CD4-positive, alpha-beta T cell treated with Interleukin-15 for 1 hour (primary cell): ENCODE results near the gene BTNL2.

ENCODE experiments used
- DNase-seq: peaks from one replicate; pipeline ENCODE4 v3.0.0-alpha.2; 2020

The BTNL2 gene

DNA sequence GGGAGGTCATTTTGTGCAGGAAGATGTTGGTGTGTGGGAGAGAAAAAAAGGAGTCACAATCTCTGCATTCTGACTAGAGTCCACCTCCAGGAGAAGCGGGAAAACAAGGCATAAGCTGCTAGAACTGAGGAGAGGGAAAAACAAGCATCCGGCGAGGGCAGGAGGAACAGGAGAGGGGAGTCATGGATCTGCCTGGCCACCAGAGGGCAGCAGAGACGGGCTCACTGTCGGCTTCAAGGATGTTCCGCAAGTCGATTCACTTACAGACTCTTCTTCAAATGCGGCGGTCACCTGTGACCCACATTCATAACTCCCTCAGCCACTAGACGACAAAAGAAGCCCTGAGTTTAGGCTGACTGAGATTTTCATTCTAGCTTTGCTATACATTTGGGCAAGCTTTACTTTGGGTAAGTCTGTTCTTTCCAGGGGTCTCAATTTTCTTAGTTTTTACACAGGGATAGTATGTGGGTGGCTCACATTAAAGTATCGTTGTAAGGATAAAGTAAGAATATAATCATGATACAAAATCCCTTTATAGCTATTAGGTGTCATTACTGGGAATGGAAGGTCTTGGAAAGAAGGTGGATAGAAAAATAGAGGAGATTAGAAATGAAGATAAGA, 6.6 kb upstream of the BTNL2 start:
- DNase-seq, result peak; percentile 79

DNA sequence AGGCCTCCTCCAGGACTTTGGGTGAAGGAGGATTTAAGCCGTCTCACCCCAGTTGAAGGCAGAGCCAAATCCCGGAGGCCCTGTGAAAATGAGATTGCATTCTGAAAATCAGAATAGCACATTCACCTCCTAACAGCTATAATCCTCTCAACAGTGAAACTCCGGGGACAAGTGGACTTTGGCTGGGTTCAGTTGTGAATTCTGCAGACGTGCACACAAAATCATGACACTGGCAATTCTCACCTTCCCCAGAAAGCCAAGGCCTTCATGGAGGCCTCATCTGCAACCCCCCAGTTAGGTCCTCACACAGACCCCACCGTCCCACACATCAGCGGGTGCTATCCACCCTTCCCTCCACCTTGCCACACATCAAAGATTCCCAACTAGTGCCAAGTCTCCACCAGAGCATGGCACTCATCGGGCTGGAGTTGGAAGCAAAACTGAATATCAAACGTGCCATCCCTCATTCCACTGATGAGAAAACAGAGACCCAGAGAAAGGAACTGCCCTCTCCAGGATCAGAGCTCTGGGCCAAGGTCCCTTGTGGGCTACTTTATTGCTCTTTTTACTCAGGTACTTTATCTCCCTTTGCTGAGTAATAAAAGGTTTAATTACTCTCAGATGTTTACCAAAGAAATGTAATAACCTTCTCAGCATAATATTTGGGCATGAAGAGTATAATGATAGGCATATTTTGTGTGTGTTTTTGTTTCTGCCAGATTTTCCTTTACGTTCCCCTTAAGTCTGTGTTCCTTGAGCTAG, 4.8 kb upstream of the BTNL2 start:
- no peak for DNase-seq

DNA sequence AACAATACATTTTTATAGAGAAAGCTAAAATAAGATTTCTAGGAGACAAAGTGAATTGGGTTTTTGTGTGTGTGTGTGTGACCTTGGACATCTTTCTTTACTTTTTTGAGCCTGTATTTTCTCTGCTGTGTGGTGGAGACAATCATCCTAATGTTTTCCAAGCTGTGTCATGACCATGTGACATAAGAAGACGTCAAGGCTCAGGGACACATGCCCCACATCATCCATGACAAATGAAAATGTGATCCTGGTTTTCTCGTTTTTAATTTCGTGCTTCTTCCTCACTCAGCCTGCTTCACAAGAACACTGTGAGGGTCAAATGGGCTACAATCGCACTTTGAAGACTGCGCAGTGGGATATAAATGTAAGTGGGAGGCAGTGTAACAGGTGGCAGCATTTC, 3.9 kb upstream of the BTNL2 start:
- DNase-seq, result no peak

DNA sequence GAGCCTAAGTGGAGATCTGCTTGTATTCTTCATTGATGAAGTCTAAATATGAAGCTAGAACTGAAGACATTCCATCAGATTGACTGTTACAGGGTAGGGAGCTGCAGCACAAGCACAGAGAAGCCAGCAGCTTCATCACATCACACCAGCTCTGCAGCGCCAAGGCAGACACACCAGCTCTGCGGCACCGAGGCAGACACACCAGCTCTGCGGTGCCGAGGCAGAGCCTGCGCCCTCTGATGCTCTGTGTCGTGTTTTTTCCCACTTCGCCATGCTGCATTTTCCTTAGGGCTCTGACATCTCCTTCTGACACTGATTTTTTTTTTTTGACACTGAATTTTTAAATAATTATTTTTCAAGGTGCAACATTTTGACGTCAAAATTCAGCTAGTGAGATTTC, 784 bp downstream of the BTNL2 start:
- no peak for DNase-seq

DNA sequence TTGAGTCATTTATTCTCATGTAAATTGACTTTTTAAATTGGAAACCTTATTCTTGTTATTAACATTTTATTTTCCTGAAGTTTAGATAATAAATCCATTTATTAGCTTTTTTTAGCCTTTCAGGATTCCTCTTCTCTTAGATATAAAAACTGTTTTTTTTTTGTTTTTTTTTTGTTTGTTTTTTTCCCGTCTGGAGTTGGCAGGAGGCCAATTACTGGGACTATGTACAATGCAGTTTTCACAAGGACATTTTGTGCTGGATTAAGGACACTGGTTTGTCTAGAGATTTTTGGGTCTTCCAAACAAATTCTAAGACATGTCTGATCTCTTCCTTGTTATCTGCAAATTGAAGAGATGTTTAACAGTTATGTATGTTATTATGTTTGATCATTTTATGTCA, 1.3 kb downstream of the BTNL2 start:
- no peak for DNase-seq

DNA sequence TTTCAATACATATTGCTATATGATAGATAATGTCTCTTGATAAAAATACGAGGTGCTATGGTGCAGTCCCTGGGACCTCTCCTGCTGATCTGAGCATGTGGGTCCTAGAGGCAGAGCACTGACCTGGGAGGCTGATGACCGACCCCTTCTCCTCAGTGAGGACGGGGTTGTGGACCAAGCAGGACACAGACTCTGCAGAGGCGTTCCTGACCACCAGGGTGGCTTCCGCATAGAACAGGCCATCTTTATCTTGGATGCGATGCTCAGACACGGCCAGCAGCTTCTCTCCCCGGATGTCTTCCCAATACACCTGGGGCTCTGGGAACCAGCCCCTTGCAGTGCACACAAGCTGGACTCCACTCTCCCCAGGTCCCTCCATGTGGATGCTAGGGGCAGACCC, 4.2 kb downstream of the BTNL2 start:
- no peak for DNase-seq

DNA sequence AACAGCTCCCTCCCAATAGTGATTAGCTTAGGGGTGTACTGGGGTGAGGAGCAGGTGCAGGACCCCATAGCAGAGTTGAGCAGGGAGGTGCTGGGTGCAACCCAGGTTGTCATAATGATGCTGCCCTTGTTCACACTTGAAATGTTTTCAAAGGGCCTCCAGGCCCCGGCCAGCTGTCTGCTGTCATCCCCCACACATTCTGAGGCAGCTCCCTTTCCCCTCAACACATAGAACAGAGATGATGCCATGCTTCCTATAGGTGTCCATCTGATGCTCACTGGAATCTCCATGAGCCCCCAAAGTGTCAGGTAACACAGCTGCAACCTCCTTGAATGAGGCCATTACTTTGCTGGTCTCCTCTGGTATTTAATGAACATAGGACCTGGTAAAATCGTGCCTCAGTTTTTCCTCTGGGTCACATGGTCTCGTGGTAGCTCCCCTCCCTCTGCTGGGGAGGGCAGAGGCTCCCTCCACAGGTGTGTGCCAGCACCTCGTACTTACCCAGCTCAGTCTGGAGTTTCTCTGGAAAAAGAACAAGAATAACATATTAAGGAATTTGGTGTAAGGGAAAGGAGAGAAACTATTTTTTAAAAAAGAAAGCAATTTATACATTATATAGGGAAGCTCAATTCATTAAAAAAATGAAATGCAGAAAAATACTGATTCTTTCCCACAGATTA, 5.6 kb downstream of the BTNL2 start:
- DNase-seq, result no peak

DNA sequence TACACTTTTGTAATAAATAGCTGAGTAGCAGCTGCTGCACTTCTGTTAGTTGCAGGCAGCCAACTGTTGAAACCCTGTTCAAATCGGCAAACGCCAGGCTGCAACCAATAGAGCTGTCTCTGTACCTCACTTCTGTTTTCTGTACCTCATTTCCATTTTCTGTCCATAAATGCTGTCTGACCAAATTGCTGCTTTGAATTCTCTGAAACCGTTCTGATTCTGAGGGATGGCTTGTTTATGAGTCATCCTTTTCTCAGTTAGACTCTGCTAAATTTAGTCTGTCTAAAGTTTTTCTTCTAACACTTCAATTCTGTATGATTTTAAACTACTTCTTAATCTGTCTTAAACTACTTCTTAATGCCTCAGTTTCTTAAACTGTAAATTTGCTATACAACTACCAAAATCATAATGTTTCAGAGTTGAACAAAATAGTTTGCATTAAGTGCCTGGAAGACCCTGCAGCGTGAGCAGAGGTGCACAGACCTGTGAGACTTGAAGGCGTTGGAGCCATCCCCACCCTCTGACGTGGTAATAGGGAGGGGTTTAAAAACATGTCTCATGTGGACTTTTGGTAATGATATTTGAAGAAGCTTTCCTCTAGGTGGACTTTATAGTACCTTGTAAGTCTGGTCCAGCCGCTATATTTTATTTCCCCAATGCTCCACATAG, 9.6 kb downstream of the BTNL2 start:
- DNase-seq, result no peak

DNA sequence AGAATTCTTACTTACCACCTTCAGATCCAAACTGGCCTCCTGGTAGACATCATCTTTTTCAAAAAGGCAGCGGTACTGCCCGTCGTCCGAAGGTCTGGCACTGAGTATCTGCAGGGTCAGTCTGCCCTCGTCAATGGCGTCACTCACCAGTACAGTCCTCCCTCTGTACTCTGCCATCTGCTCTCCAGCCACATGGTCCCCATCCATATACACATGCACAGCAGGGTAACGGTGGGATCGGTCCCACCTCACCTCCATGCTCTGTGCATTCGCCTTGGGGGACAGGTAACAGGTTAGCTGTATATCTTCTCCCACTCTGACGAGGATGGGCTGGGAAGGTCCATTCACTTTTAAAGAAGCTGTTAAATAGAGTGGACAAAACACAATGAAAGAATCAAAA, 11.0 kb downstream of the BTNL2 start:
- DNase-seq, result no peak

DNA sequence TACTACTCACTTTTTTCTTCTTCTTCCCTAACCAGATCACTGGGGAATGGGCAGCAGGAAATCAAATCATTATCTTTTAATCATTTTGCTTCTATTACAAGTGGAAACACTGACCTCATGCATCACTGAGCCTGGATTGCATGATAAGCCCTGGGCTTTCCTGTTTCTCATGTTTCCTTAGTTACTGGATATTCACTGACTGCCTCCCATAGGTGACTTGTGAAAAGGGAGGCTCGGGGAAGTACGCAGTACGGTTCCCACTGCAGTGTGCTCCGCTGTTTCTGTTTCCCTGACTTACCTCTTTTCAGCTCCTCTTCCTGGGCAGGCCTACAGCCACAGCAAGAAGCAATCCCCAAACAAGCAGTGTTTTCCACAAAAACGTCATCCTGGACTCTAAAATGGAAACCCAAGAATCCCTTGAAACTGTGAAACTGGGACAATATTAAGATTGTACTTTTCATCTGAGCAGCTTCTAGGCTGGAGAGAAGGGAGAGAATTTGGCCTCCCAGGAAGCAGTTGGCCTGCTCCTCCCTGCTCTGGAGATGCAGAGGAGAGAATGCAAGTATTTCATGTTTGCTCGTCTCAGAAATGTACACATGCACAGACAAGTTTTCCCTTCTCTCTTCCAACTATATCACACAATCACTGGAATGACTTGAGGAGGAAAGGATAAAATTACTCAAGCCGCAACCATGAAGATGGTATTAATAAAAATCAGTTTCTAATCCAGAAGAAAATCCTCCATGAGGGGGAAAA, 13.1 kb downstream of the BTNL2 start:
- no peak for DNase-seq

DNA sequence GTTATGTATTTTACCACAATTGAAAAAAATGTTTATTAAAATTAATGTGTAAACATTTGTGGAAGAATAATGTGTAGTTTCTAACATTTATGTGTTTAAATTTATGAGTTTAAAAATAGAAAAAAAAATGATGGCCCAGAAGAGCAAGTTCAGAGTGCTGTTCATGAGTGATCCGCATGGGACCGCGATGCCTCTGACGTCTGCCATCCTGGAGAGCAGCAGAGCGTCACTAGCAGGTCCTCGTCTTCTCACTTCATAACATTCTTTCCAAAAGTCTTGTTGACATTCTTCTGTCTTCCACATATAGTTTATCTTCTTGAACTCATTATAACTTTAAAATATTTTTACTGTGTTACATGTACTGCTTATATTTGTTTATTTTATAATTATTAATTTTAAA, 15.5 kb downstream of the BTNL2 start:
- DNase-seq, result no peak

DNA sequence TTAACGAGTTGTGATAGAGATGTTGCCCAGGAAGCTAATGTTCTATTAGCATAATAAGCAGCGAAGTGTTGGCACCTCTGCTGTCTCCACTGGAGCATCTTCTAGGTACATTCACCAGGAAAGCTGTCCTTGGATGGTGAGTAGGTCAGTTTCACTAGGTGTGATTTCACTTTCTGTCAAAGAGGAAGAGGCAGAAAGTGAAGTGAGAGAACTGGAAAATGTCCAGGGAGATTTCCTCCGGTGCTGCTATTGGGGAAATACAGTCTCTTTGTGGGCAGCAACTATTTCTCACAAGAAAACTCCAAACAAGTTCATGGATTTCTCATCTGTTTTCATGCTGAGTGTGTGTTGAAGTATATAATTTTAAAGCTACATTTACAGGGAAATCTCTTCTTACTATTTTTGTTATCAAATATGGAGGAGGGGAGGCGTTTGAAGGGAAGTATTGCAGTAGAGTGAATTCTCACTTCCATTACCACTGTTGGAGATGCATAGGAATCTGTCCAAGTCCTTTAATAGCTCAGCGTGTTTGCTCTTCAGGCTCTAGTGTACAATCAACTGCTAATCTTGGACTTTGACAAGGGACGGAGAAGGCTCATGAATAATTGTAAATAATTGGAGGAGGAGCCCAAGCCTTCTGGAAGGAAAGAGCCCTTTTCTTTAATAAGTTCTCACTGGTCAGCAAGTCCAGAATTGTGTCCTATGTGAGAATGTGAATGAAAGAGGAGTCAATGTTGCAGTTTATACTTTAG, 19.2 kb downstream of the BTNL2 start:
- DNase-seq, result no peak

DNA sequence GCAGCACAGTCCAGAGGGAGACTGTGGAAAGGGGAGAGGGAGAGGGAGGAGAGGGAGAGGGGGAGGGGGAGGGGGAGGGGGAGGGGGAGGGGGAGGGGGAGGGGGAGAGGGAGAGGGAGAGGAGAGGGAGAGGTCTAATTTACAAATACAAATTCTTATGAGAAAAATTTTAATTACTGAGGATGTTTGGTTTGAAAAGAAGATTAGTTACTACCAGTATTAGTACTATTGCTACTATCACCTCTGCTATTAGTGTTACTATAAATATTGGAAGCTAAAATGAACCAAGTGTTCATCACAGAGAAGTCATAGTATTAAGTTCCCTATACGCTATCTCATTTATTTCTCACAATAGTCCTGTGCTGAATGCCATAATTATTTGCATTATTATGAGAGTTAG, 20.9 kb downstream of the BTNL2 start:
- DNase-seq, result no peak

DNA sequence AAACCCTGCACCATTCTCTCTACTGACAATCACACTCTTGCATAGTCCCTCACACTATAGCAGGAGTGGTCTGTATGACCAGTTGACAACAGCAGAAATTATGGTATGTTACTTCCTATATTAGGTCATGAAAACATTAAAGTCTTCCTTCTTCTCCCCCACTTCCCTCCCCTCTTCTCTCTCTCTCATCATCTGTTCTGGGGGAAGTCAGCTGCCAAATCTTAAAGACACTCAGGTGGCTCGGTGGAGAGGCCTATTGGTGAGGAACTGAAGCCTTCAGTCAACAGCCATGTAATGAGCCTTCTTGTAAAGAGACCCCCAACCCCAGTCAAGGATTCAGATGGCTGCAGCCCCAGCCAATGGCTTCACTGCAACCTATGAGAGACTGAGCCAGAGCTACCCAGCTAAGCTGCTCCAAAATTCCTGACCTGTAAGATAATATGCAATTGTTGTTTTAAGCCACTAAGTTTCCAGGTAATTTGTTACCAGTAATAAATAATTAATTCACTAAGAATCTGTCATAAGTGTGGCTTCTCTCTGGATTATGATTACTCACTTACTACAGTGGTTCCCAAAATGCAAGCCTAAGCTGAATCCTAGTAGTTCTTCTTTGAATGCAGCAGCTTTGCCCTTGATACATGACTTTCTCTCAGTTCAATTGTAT, 24.1 kb downstream of the BTNL2 start:
- DNase-seq, result no peak

DNA sequence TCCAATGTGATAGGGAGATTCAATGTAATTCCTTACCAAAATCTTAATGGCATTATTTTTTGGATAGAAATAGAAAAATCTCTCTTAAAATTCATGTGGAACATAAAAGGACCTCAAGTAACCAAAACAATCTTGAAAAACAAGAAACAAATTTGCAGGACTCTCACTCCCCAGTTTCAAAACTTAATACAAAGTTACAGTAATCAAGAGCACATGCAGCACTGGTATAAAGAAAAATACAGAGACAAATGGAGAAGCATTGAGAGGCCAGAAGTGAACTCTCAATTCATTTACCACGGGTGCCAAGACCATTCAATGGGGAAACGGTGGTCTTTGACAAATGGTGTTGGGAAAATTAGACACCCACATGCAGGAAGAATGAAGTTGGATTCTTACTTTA, 27.4 kb downstream of the BTNL2 start:
- DNase-seq, result no peak

DNA sequence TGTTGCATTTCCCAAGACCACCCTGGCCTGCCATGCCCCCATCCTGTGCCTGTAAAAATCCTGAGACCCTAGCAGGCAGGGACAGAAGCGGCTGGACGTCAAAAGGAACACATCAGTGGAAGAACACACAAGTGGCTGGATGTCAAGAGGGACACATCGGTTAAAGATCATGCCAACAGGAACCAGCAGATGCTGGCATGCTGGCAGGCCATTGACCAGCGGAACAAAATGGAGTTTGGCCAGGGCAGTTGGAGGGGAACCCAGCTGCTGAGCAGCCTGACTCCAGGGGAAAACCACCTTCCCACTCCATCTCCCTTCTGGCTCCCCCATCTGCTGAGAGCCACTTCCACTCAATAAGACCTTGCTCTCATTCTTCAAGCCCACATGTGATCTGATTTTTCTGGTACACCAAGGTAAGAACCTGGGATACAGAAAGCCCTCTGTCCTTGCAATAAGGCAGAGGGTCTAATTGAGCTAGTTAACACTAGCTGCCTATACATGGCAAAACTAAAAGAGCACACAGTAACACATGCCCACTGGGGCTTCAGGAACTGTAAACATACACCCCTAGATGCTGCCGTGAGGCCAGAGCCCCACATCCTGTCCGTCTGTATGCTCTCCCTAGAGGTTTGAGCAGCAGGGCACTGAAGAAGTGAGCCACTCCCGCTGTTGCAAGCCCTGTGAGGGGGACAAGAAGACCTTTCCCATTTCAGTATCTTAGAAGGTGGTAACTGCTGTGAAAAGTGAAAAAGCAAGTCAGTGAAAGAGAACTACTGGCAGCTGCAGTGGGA, 31.0 kb downstream of the BTNL2 start:
- no peak for DNase-seq

DNA sequence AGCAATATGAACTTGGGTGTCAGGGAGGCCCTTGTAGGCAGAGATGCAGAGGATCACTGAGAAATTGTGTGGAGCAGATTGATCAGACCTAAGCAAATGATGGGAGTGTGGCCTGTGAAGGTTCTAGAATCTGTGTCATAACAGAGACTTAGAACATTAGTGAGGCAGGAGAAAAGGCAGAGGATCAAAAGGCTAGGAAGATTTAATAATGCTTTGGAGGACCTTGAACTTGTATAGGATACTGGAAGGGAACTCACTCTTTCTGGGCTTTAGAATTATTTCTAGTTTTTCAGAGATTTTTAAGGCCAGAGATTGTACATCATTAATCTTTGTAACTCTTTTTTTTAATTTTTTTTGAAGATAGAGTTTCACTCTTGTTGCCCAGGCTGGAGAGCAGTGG, 35.2 kb downstream of the BTNL2 start, which contains the start of gene TSBP1:
Gene TSBP1, minus strand, starts transcription at position 101 of the 400 bp plus-strand sequence. CDS start 197 bp downstream, outside the sequence.
- DNase-seq, result no peak

DNA sequence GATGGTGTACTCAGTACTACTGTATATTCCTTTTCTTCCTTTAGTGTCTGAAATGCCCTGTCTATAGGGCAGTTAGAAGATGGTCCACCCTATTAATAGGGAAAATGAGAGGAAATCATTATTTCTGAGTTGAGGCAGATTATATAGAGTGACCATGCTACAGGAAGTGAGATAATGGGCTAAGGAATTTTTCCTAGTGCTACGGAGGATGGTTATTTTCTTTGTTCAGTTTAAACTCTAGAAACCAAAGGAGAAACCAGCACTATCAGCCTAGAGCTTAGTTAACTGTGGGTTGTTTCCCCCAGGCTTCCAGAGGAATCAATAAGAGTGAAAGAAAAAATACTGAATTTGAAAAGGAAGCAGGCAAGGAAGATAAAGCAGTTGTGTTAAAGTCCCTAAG, 35.8 kb downstream of the BTNL2 start:
- no peak for DNase-seq

DNA sequence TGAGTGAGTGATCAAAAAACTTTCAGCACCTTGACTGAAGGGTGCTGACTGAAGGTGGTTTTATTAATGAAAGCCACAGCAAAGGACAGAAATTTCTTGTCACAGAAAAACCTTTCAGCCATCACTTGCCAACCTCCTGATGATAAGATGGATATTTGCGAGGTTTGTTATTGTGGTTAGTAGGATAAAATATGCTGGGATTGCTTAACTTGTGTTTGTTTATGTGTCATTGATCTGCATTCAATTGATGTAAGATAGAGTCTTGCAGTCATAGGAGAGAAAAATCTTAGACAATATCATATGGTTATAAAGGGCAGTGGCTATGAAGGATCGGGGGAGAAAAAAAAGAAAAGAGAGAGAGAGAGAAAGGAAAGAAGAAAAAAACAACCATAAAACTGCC, 36.5 kb downstream of the BTNL2 start:
- no peak for DNase-seq

DNA sequence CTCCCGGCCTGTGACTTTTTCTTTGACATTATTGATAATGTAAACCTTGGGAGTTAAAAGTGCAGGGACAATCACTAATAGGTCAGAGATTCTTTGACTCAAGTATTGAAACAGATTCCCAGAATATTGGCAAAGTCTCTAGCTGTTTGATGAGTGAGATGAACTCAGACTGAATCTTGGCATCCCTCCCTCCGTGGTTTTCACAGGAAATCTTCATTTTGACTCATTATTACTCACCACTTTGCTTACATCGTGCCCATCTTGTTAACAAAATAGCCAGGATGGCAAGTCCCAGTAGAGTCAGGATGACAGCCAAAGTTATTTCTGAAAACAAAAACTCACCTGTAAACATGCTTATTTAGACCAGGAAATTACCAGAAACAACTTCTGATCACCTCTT, 37.3 kb downstream of the BTNL2 start:
- no peak for DNase-seq

DNA sequence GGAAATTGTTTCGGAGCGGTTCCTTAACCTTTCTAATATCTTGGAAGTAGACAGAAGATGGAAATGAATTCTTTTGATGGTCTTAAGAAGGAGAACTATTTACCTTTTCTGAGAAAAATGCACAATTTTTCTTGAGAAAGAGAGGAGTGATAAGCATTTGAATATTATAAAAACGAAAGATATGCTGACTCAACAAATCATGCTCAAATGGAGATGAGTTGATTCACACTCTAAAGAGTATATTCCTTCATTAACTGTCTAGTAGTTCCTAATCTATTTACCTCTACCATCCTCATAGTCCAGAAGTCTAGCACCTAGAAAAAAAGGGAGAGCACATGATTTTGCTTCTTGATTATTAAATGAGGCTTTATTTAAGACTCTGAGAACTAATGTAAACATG, 39.3 kb downstream of the BTNL2 start:
- DNase-seq, result no peak
